Common myeloid progenitor, CD34-positive (primary cell): Measurements from ENCODE around the gene DUS1L.

Source experiments
- CTCF ChIA-PET: fragments of 350-600 bp; sonication (Branson Sonifier 250); formaldehyde crosslinking; loops from one replicate; lab custom pipeline; 2021; ENCODE audit warnings: antibody characterized with exemption; lab: Charles Lee
- POLR2A ChIA-PET: fragments of 350-600 bp; sonication (Branson Sonifier 250); formaldehyde crosslinking; loops from one replicate; lab custom pipeline; 2021; ENCODE audit warnings: antibody characterized with exemption; lab: Charles Lee
- DNase-seq, 3 donors: peaks; one replicate each; pipeline versions ENCODE4 v3.0.0 to v3.0.0-alpha.2; 2013
- H3K27ac ChIP-seq, 2 experiments: 1 replicate in 1 of 2; 2 replicates in 1 of 2; pipeline ENCODE4 v1.7.0; 2013; ENCODE audit warnings: inconsistent platforms in 2 of 2, low read length in 2 of 2, mild to moderate bottlenecking in 2 of 2, low read depth in 1 of 2, moderate library complexity in 1 of 2; ENCODE audit not compliant: severe bottlenecking in 2 of 2, insufficient read depth in 1 of 2, poor library complexity in 1 of 2
- H3K27me3 ChIP-seq, 5 experiments: replicated peaks in 2 of 5; 1 replicate in 3 of 5; 2 replicates in 2 of 5; pipeline versions ENCODE4 v1.6.1 to v1.7.0; 2013; ENCODE audit warnings: low read length in 4 of 5, mild to moderate bottlenecking in 2 of 5, moderate library complexity in 2 of 5, inconsistent platforms in 1 of 5; ENCODE audit not compliant: insufficient read depth in 5 of 5, control insufficient read depth in 4 of 5
- H3K36me3 ChIP-seq, 4 experiments: 1 replicate in 2 of 4; 2 replicates in 2 of 4; pipeline versions ENCODE4 v1.6.1 to v1.7.0; 2013; ENCODE audit warnings: low read length in 3 of 4, control low read depth in 1 of 4, mild to moderate bottlenecking in 1 of 4; ENCODE audit not compliant: control insufficient read depth in 4 of 4, insufficient read depth in 4 of 4
- H3K4me1 ChIP-seq, 4 experiments: 1 replicate in 3 of 4; 2 replicates in 1 of 4; pipeline versions ENCODE4 v1.6.1 to v1.7.1; 2013; ENCODE audit warnings: low read length in 3 of 4, mild to moderate bottlenecking in 3 of 4, control low read depth in 1 of 4, inconsistent platforms in 1 of 4, moderate library complexity in 1 of 4; ENCODE audit not compliant: control insufficient read depth in 4 of 4, insufficient read depth in 4 of 4; ENCODE audit errors: control extremely low read depth in 1 of 4
- H3K4me3 ChIP-seq, 7 experiments: 1 replicate in 4 of 7; 2 replicates in 3 of 7; pipeline versions ENCODE4 v1.5.1 to v1.7.0; 2013; ENCODE audit warnings: mild to moderate bottlenecking in 7 of 7, low read length in 6 of 7, moderate library complexity in 6 of 7, inconsistent platforms in 2 of 7, low read depth in 2 of 7, control low read depth in 1 of 7; ENCODE audit not compliant: insufficient read depth in 4 of 7, control insufficient read depth in 1 of 7; ENCODE audit errors: extremely low read depth in 1 of 7
- H3K9me3 ChIP-seq, 5 experiments: 1 replicate in 4 of 5; 2 replicates in 1 of 5; pipeline versions ENCODE4 v1.6.1 to v1.7.1; 2013; ENCODE audit warnings: low read length in 4 of 5, mild to moderate bottlenecking in 2 of 5, inconsistent platforms in 1 of 5, low read depth in 1 of 5, moderate library complexity in 1 of 5; ENCODE audit not compliant: control insufficient read depth in 4 of 5, insufficient read depth in 2 of 5; ENCODE audit errors: control extremely low read depth in 1 of 5
- WGBS: methylation state at CpG from one replicate; pipeline ENCODE4 v1.1.5; 2013; ENCODE audit not compliant: insufficient coverage; 5-methylcytosine and 5-hydroxymethylcytosine counted together

Gene DUS1L

DNA sequence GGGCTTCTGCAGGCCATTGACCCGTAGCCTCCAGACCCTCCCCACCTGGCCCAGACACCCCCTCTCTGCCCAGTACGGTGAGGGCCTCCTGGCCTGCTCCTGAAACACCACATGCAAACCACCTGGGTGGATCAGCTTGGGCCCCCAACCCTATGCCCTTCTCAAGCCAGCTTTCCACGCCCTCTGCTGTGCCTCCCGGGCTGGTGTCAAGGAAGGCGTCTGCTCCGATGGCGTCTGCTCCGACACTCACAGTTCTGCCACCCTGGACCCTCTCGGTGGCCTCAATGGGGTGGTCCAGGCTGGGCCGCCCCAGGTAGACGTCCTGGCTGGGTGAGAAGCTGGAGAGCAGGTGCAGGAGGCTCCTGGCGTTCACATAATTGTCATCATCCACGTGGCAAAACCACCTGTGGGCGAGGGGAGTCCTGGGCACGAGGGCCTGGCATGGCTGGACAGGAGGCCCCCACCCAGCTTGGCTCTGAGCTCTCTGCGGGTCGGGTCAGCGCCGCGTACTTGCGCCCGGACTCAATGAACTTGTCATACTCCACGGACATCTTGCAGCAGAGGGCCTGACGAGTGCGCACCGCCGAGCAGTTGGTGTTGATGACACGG is 15.3 kb downstream of the DUS1L start:
- Histone ChIP-seq H3K4me3 (peak overlapping the region in 5 of 7 experiments; percentile 68 to 95 (median 81)), H3K4me1 (peaks cover 0 to 25% (median 21%) of the 10 kb centered on the region in 4 experiments), H3K27ac (no peak overlapping the region), H3K27me3 (no peaks in the 10 kb centered on the region), H3K9me3 (no peaks in the 10 kb centered on the region), H3K36me3 (peaks cover 2 to 52% (median 30%) of the 10 kb centered on the region in 4 experiments)
- ChIA-PET CTCF (interaction anchor here (0.9 to 1.9 kb wide), 3 partner anchors 10 to 16 kb away, joined by 4 to 8 read pairs (median 5); partner anchors contain the start of gene DCXR), POLR2A (interaction anchor here (0.5 kb wide), 1 partner anchor 66 kb away, joined by 3 read pairs; no protein-coding TSS in a partner anchor)
- WGBS, result 94% methylated on average over 26 of the region's 28 CpGs
- DNase-seq, result no peak

DNA sequence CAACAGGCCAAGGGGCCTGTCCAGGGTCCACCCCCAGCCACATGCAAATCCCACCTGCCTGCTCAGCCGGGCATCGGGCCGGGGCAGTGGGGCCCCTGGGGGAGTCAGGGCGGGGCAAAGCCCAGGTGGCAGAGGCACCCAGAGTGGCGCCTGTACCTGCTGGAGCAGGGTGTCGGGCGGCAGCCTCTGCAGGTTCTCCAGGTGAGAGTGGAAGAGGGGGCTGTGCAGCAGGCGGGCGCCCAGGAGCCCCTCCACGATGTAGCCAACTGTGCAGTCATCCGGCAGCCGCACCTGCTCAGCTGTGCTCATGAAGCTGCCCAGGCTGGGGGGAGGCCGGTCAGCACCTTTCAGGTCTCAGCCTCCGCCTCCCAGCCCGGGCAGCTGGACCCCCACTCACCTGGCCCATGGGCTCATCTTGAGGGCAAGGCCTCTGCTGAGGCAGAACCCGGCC is 16.1 kb downstream of the DUS1L start:
- Histone ChIP-seq H3K36me3 (peaks cover 0 to 45% (median 24%) of the 10 kb centered on the region in 4 experiments), H3K27me3 (no peaks in the 10 kb centered on the region), H3K27ac (no peak overlapping the region), H3K9me3 (no peaks in the 10 kb centered on the region), H3K4me1 (peaks cover 0 to 25% (median 21%) of the 10 kb centered on the region in 4 experiments), H3K4me3 (no peak overlapping the region)
- WGBS, result 98% methylated on average over 16 of the region's 16 CpGs
- no peak for DNase-seq
- POLR2A ChIA-PET, result interaction anchor here (0.5 kb wide), 1 partner anchor 66 kb away, joined by 3 read pairs; no protein-coding TSS in a partner anchor
- CTCF ChIA-PET, result interaction anchor here (0.9 to 1.9 kb wide), 3 partner anchors 10 to 17 kb away, joined by 4 to 8 read pairs (median 5); partner anchors contain the start of gene DCXR

GRCh38 chr17:82049106-82049505 is 16.5 kb downstream of the DUS1L start:
- WGBS, result 100% methylated on average over 3 of the region's 8 CpGs

DNA sequence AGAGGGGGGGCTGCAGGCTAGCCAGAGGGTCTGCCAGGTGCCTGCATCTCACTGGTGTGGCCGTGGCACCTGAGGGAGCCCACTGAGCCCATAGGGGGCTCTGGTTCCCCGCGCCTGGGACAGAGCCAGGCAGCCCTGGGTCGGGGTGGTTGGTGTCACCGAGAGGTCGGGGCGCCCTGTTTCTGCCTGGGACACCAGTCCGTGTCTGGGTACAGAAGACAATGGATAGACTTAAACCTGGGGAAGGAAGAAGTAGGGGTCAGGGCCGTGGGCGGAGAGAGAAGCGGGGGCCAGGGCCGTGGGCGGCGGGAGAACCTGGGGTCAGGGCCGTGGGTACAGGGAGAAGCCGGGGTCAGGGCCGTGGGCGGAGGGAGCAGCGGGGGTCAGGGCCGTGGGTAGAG is 17.0 kb downstream of the DUS1L start:
- no peak for DNase-seq
- H3K9me3 ChIP-seq, result no peaks in the 10 kb centered on the region
- H3K4me1 ChIP-seq, result peaks cover 0 to 25% (median 21%) of the 10 kb centered on the region in 4 experiments
- H3K27me3 ChIP-seq, result no peaks in the 10 kb centered on the region
- 96% methylated on average over 13 of the region's 20 CpGs for WGBS
- peaks cover 0 to 35% (median 19%) of the 10 kb centered on the region in 4 experiments for H3K36me3 ChIP-seq
- ChIA-PET CTCF (no interaction called here), POLR2A (no interaction called here)
- no peak overlapping the region for H3K4me3 ChIP-seq
- H3K27ac ChIP-seq, result no peak overlapping the region

More at GRCh38 chr17:82049106-82049505, 16.5 kb downstream of the DUS1L start:
- Histone ChIP-seq H3K4me1 (peaks cover 0 to 25% (median 21%) of the 10 kb centered on the region in 4 experiments), H3K27ac (no peak overlapping the region), H3K4me3 (no peak overlapping the region), H3K9me3 (no peaks in the 10 kb centered on the region), H3K27me3 (no peaks in the 10 kb centered on the region), H3K36me3 (peaks cover 0 to 41% (median 21%) of the 10 kb centered on the region in 4 experiments)
- ChIA-PET CTCF (no interaction called here), POLR2A (no interaction called here)
- DNase-seq, result no peak

GRCh38 chr17:82047914-82048570 is 17.6 kb downstream of the DUS1L start:
- Histone ChIP-seq H3K4me1 (peaks cover 0 to 23% (median 18%) of the 10 kb centered on the region in 4 experiments), H3K27ac (no peak overlapping the region), H3K4me3 (no peak overlapping the region), H3K27me3 (no peaks in the 10 kb centered on the region), H3K36me3 (peaks cover 0 to 30% (median 19%) of the 10 kb centered on the region in 4 experiments), H3K9me3 (no peaks in the 10 kb centered on the region)
- ChIA-PET POLR2A (no interaction called here), CTCF (no interaction called here)
- 98% methylated on average over 24 of the region's 25 CpGs for WGBS
- no peak for DNase-seq

GRCh38 chr17:82047379-82047778 is 18.2 kb downstream of the DUS1L start:
- POLR2A ChIA-PET, result no interaction called here
- Histone ChIP-seq H3K27ac (no peak overlapping the region), H3K4me3 (no peak overlapping the region), H3K4me1 (peaks cover 0 to 16% (median 12%) of the 10 kb centered on the region in 4 experiments), H3K36me3 (peaks cover 0 to 30% (median 19%) of the 10 kb centered on the region in 4 experiments), H3K27me3 (no peaks in the 10 kb centered on the region), H3K9me3 (no peaks in the 10 kb centered on the region)
- CTCF ChIA-PET, result no interaction called here
- DNase-seq, result no peak
- WGBS, result 99% methylated on average over 19 of the region's 24 CpGs

- WGBS, result 95% methylated on average over 21 of the region's 21 CpGs
- no peak for DNase-seq
- Histone ChIP-seq H3K4me1 (peaks cover 0 to 13% (median 9%) of the 10 kb centered on the region in 4 experiments), H3K4me3 (no peak overlapping the region), H3K36me3 (peaks cover 0 to 30% (median 19%) of the 10 kb centered on the region in 4 experiments), H3K27ac (no peak overlapping the region), H3K27me3 (no peaks in the 10 kb centered on the region), H3K9me3 (no peaks in the 10 kb centered on the region)
- CTCF ChIA-PET, result no interaction called here
- POLR2A ChIA-PET, result no interaction called here
Observed at GRCh38 chr17:82046903-82047302, 18.7 kb downstream of the DUS1L start.
